GM21423 (cell line): ENCODE measurements around the gene SUV39H2.
A peak's percentile ranks its signal among the peaks of the same experiment; 100 is the strongest.
"Not testable (repeated sequence)": the region's sequence is repeated elsewhere in the genome, so short reads cannot be mapped to it uniquely, and the experiment has no call there.

Experiments
- ATAC-seq: cut with Tn5 transposase; IDR thresholded peaks from one replicate; pipeline ENCODE4 v1.9.1; 2021; ENCODE audit warnings: mild to moderate bottlenecking, moderate library complexity; ENCODE audit not compliant: unreplicated experiment

The SUV39H2 gene

GRCh38 chr10:14875941-14876340 is 2.7 kb upstream of the SUV39H2 start:
- no peak for ATAC-seq

- ATAC-seq, result no peak
These were observed 1.9 kb upstream of the SUV39H2 start for GRCh38 chr10:14876764-14877163.

DNA sequence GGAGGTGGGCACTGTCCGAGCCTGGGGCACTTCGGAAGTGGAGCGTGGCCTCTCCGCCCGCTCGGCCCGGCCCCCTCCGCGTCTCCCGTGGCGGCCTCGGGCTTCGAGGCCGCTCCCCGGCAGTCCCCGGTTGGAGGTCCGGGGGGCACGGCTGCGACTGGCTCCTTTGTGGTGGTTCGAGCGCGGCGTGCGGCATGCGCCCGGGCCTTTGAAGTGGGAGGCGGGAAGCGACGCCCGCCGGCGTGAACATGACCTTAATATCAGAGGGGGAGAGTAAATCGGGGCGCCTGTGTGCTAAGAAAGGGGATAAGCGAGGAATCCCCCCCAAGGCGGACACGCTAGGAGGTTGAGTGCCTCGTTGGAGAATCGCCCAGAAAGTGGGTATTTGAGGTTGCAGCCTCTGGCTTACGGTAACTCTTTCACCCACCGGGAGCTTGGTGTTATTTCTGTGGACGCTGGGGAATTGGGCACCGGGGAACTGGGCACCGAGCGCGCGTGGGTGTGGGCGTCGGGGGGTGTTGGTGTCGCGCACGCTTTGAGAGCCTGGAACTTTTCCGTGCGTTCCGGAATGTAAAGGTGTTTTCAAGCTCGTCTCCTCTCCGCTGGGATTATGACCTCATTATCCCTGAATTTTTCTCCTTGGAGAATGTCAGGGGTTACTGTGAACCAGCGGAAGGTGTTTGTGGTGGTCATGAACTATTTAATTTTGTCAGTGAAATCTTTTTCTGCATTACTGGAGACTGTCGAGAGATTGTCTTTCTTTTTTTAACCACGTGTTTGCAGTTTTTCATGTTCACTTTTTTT is 660 bp downstream of the SUV39H2 start:
- ATAC-seq, result peak; percentile 25

DNA sequence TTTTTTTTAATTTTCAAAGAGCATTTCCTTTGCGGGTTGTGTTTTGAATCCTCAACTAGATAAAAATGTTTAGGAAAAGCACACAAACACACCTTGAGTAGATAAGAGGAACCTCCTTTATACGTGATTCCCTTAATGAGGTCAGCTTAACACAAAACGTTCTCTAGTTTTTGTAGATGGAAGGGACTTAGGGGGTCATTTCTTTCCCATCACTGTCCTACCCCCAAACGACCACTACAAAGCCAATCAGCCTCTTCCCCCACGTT is 1.2 kb downstream of the SUV39H2 start:
- no peak for ATAC-seq

- ATAC-seq, result no peak
These were observed 1.6 kb downstream of the SUV39H2 start for GRCh38 chr10:14880229-14880628.

- ATAC-seq, result no peak
These were observed 5.4 kb downstream of the SUV39H2 start for GRCh38 chr10:14884082-14884481.

DNA sequence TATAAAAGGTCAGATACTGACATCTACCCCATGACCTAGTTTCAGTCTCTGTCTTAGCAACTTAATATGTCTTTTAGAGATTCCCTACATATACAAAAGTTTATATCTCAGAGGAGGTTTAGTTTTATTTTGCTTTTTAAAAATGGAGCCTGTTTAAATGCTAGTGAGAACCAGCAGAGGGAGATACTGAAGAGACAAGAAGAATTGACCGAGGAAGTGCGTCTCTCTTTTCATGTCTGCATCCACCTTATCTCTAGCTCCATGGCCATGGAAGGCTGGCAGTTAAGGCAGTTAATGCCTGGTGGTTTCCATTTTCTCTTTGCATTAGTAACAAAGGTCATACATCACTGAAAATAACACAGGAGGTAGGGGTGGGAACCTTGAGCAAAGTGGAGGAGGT is 10.7 kb downstream of the SUV39H2 start:
- ATAC-seq, result no peak

GRCh38 chr10:14891151-14891550 is 12.5 kb downstream of the SUV39H2 start:
- no peak for ATAC-seq

DNA sequence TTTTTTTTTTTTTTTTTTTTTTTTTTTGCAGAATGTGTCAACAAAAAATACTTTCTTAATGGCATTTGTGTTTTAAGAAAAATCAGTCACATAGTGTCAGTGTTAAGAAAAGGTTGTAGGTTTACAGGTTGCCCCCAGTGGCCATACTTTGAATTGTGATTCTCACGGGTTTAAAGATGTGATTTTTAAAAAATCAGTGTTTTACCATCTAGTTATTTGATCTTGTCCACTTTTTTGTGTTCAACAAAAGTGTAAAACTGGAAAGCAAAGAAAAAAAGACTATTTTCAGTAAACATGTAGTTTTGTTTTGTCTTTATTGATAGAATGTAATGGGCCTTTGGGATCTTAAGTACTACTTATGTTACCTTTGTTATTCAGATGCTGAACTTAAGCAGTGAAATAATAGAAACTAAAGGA is 25.7 kb downstream of the SUV39H2 start:
- no peak for ATAC-seq

DNA sequence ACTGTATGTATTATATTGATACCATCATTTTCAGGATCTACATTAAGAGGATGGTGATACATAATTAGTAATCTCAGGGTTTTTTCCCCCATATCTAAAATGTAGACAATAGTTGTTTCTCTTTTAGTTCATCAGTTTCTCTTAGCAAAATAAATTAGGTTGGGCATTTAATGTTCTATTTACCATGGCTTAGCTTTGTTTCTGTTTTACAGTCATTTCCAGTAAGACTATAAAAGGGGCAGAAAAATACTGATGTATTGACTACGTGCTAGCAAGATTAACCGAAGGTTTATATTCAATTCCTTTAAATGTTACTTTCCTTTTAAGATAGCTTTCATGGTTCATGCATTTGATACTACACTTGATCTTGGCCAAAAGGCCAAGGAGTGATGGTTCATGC is 26.2 kb downstream of the SUV39H2 start:
- no peak for ATAC-seq

DNA sequence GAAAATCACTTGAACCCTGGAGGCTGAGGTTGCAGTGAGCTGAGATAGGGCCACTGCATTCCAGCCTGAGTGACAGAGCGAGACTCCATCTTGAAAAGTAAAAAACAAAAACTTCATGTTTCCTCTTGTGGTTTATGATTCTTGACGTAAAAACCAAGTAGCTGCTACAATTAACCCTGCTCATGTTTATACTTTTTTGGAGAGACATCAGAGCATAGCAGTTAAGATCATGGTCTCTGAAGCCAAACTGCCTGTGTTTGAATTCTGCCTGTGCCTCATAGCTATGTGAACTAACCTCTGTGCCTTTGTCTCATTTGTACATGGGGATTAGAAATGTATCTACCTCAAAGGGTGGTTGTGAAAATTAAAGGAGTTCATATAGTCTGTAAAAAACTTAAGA is 27.2 kb downstream of the SUV39H2 start:
- no peak for ATAC-seq

GRCh38 chr10:14906765-14907164 is 28.1 kb downstream of the SUV39H2 start:
- ATAC-seq, result no peak

DNA sequence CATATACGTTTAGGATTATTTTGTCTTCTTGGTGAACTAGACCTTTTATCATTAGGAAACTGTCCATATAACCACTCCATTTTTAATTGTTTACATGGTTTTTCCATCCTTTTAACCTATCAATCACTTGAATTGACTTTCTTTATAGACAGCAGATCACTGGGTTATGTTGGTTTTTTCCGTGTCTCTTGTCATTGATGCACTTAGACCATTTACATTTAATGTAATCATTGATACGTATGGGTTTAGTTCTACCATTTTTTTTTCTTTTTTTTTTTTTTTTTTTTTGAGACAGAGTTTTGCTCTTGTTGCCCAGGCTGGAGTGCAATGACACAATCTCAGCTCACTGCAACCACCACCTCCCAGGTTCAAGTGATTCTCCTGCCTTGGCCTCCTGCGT is 28.9 kb downstream of the SUV39H2 start:
- not testable (repeated sequence) for ATAC-seq

- ATAC-seq, result no peak
These were observed 30.4 kb downstream of the SUV39H2 start for GRCh38 chr10:14909101-14909500.

- ATAC-seq, result no peak
These were observed 32.3 kb downstream of the SUV39H2 start for GRCh38 chr10:14910953-14911352.

GRCh38 chr10:14911801-14912200 is 33.1 kb downstream of the SUV39H2 start:
- no peak for ATAC-seq

- no peak for ATAC-seq
These were observed 37.9 kb downstream of the SUV39H2 start for GRCh38 chr10:14916600-14916999.

- no peak for ATAC-seq
These were observed 39.2 kb downstream of the SUV39H2 start for GRCh38 chr10:14917827-14918226.

GRCh38 chr10:14918964-14919363 is 40.3 kb downstream of the SUV39H2 start:
- no peak for ATAC-seq

GRCh38 chr10:14924013-14924412 is 45.3 kb downstream of the SUV39H2 start:
- ATAC-seq, result no peak

GRCh38 chr10:14925268-14925667 is 46.6 kb downstream of the SUV39H2 start:
- ATAC-seq, result no peak

DNA sequence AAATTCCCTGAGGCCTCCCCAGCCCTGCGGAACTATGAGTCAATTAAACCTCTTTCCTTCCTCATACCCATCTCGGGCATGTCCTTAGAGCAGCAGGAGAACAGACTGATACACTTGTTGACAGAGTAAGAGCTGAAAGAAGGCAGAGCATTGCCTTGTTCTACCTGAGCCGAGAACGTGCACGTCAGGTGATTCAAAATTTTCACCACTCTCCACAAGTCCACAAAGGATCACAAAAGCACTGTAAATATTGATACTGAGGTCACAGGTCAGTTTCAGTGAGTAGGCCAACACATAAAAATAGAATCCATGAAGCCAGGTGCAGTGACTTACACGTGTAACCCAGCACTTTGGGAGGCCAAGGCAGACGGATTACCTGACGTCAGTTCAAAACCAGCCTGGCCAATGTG is 47.4 kb downstream of the SUV39H2 start:
- peak; percentile 15 for ATAC-seq

DNA sequence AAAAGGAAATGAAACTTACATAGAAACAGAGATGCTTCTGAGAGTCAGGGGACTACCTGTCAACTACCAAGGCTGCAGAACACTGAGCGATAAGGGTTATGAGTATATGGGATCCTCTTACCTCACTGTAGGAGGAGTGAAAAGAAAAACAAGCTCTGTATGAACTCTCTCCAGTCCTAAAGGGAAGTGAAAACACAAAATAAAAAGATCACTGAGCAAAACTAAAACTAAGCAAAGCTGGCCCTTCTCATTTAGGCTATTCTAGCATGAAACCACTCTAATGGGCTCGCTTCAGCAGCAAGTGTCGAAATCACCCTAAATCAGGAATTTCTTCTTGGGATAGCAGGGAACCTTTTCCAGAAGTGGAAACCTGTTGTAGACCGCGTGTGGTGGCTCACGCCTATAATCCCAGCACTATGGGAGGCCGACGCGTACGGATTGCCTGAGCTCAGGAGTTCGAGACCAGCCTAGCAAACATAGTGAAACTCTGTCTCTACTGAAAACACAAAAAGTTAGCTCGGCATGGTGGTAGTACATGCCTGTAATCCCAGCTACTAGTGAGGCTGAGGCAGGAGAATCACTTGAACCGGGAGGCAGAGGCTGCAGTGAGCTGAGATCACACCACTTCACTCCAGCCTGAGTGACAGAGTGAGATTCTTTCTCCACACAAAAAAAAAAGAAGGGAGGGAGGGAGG is 48.2 kb downstream of the SUV39H2 start:
- peak; percentile 96 for ATAC-seq
